Right lobe of liver (tissue), 4 donors: Measurements from ENCODE around the gene DYNLT2B.

Experiments used
- CTCF ChIP-seq, 4 donors: fragments of 200-600 bp in 3 of 4; fragments of 450-650 bp in 1 of 4; IDR thresholded peaks; one replicate each; pipeline versions ENCODE4 v1.5.1 to v1.8.0; 2016 to 2022; ENCODE audit warnings: antibody characterized with exemption in 4 of 4, mild to moderate bottlenecking in 2 of 4
- POLR2A ChIP-seq: fragments of 450-650 bp; IDR thresholded peaks from one replicate; pipeline ENCODE4 v1.6.1; 2017; ENCODE audit warnings: antibody characterized with exemption, mild to moderate bottlenecking
- donor health status: DM: no; HTN: no; CAD: no.
- donor health status: DM: no; HTN: no; CAD: no.
- donor health status: DM: no; HTN: yes; CAD: no.

- TF ChIP-seq CTCF (IDR thresholded peaks at IDR 0.05) (no peak), POLR2A (no peak)
These were observed 14.1 kb upstream of the DYNLT2B start for GRCh38 chr3:196332168-196332567.
